GM12891 (cell line): ENCODE results near the gene BMPER.
A peak's percentile ranks its signal among the peaks of the same experiment; 100 is the strongest.

Experiments used
- DNase-seq: peaks from one replicate; pipeline ENCODE4 v3.0.0; 2011; ENCODE audit warnings: low spot score; ENCODE audit not compliant: insufficient read length
- FAIRE-seq: peaks from 2 replicates; lab custom pipeline; 2011; peaks lifted over from hg19 to GRCh38; lab: Jason Lieb, UNC
- PAX5 ChIP-seq: IDR thresholded peaks from 2 replicates; pipeline ENCODE4 v1.6.1; 2011; ENCODE audit warnings: low read length, moderate library complexity, mild to moderate bottlenecking; ENCODE audit not compliant: insufficient read depth, severe bottlenecking
- POLR2A ChIP-seq: IDR thresholded peaks from 2 replicates; pipeline ENCODE4 v1.6.1; 2011; ENCODE audit warnings: low read depth, low read length, control low read depth
- POLR2AphosphoS5 ChIP-seq: IDR thresholded peaks from 2 replicates; pipeline ENCODE4 v1.6.1; 2011; ENCODE audit warnings: low read depth, low read length, control low read depth
- POU2F2 ChIP-seq: IDR thresholded peaks from 2 replicates; pipeline ENCODE4 v1.6.1; 2011; ENCODE audit warnings: low read depth, mild to moderate bottlenecking, control low read depth, low read length, moderate library complexity
- SPI1 ChIP-seq: IDR thresholded peaks from 2 replicates; pipeline ENCODE4 v1.6.1; 2011; ENCODE audit warnings: low read depth, low read length, control low read depth
- TAF1 ChIP-seq: IDR thresholded peaks from 2 replicates; pipeline ENCODE4 v1.6.1; 2011; ENCODE audit warnings: low read depth, low read length, control low read depth

The BMPER gene

DNA sequence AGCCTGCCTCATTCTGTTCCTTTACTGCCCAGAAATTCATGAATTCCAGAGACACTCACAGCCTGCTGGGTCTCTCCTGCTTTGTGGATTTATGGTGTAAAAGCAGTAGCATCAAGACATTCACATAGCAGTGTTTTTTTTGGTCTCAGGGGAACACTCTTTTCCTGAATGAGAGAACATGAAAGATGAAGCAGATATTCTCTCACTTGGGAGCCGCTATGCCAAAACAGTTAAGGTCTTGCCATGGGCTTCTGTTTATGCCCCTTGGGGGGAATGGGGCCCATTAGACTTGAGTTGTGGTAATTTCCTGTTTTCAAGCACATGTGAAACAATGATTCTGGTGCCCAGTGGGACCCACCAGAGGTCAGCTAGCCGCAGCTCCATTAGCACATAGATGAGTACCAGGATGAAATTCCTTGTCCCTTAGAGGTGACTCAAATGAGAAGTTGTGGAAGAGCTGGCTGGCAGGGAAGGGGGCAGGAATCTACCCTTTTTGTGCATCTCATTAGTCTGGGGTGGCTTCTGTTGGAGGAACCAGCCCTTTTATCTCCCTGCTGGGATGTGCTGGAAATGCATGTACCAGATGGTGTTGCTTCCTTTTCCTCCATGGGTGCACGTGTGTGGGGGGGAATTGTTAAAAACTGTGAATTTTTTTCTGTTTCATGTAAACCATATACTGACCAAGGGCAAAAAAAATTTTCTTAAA is 13.3 kb downstream of the BMPER start:
- FAIRE-seq (no peak), DNase-seq (no peak)
- TF ChIP-seq SPI1 (no peak), POLR2A (no peak), POLR2AphosphoS5 (no peak), TAF1 (no peak), POU2F2 (no peak), PAX5 (no peak)

DNA sequence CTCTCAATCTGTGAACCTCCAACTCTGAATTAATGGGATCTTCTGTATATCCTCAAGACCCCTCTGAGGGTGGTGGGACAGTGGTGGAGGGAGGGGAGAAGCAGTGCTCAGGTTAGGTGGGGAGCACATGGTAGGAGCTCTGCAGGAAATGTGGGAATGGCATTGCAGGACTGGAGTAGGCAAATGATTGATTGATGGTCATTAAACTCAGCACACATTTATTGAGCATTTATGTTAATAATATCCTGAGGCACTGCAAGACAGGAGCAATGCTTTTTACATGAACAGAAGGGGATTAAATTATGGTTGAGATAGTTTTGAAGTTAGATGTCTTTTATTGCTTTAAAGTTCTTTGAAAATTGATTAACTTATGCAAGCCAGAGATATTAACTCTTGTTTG is 14.1 kb downstream of the BMPER start:
- DNase-seq (no peak), FAIRE-seq (no peak)
- no peak for TF ChIP-seq POLR2A
- TF ChIP-seq POU2F2 = no peak
- TF ChIP-seq SPI1 = no peak
- TF ChIP-seq TAF1 = no peak
- no peak for TF ChIP-seq PAX5
- no peak for TF ChIP-seq POLR2AphosphoS5

DNA sequence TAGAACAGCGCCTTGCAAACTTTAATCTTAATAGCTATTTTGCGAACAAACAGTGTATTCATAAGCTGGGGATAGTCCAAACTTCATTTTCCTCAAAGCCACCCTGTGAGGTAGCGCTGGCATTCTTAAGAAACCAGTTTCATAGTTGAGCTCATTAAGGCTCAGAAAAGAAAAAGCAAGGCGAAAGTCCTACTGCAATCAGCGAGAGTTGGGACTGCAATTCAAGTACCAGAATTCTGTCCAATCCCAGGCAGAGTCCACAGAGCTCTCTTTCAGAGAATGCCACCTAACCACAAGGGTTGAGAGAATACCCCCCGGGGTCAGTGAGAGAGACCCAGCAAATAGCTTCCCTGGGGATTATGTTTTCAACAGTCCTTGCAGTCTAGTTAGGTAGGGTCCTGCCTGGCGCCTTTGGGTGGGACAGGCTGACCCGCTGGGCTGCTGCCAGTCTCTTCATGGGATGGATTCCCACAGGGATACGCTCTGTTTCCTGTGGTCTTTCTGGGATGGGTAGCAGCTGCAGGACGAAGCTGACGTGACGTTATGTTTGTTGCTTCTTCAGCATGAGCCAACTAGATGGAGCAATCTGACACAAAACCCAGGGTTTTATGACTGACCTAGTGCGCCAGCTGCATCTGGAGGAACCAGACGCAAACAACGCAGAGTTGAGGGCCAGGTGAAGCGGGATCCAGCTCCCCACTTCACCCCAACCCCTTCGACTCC is 16.0 kb downstream of the BMPER start:
- FAIRE-seq (no peak), DNase-seq (no peak)
- TF ChIP-seq SPI1 (no peak), POLR2AphosphoS5 (no peak), POLR2A (no peak), POU2F2 (no peak), PAX5 (no peak), TAF1 (no peak)

DNA sequence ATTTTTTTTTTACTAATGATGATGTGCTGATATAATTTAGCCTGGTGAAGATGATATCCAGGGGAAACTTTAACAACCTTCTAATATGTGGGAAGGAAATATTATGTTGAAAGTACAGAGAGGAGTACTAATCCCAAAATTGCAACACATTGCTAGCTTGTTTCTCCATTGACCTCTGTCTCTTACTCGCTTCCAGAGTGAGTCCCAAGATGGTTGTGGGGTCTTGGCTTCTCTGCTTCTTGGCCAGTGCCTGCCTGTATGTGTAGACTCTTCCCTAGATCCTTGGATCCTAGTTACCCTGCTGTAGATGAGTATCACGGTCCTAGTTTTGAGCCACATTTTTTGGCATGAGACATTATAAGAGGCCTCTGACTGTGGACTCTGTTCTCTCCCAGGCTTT is 17.5 kb downstream of the BMPER start:
- DNase-seq (no peak), FAIRE-seq (no peak)
- TF ChIP-seq TAF1 = no peak
- no peak for TF ChIP-seq POLR2A
- no peak for TF ChIP-seq SPI1
- TF ChIP-seq POLR2AphosphoS5 = no peak
- TF ChIP-seq PAX5 = no peak
- TF ChIP-seq POU2F2 = no peak

DNA sequence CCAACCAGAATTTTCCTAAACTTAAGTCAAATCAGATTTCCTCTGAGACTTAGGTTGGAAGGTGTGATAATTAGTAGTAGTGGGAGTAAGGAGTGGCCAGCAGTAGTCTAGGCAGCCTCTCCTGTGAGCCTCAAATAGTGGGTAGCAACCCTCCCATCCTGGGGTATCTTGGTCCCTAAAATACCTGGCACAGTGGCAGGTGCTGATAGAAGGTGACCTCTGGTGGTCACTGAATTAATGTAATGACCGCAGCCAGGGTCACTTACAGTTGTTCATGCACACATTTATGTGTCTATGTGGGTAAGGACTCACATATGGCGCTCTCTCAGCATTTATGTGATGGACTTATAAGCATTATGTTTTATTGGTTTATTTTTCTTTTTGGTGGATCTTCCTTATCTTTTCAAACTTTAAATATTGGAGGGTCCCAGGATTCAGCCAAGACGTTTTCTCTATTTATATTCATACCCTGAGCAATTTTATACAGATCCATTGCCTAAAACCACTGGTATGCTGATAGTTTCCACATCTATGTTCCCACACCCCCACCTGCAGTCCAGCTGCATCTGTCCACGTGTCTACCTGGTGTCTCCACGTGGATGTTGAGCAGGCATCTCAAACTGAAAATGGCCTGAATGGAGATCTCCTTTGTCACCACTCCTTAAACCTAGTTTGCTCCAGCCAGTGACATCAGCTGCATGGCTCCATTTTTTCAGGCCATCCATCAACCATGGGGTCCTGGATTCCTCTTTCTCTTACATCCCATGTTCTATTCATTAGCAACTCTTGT is 18.3 kb downstream of the BMPER start:
- DNase-seq (no peak), FAIRE-seq (no peak)

DNA sequence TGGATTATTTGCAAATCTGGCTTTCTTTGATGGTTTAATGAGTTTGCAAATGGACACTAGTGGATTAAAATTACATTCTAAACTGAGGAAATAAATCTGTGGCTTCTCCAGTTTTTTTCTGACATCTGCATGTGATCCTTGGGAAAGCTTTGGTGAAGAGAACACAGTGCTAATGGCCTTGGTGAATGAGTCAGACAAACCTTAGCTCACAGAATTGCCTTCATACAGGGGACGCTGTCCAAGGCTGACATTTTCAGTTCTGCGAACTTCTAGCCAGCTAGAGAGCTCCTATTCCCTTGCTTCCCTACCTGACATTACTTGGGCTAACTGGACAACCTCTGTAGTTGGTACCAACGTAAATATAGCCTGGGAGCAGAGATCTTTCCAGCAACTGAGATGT is 21.2 kb downstream of the BMPER start:
- DNase-seq (no peak), FAIRE-seq (no peak)
- TF ChIP-seq TAF1 (no peak), POLR2AphosphoS5 (no peak), PAX5 (no peak), SPI1 (no peak), POU2F2 (no peak), POLR2A (no peak)

More for the DNA sequence above, 18.3 kb downstream of the BMPER start:
- TF ChIP-seq TAF1 = no peak
- no peak for TF ChIP-seq POLR2A
- no peak for TF ChIP-seq SPI1
- TF ChIP-seq POU2F2 = no peak
- TF ChIP-seq POLR2AphosphoS5 = no peak
- TF ChIP-seq PAX5 = no peak

DNA sequence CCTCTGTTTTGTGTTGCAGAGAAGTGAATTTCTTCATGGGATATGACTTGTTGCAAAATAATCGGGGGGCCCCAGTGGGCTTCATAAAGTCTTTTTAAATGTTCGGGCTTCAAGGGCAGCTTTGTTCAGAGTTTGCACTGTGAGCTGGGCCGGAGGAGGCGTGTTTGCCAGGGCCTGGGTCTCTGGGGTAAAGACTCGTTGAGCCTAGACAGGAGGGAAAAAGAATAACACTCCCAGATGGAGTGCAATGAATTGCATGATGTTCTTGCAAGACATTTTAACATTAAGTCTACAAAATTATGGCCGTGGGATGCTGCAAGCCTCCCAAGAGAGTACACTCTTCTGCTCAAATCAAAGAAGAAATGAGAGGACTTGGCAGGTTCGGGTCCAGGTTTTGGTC is 23.6 kb downstream of the BMPER start:
- TF ChIP-seq TAF1 (no peak), POLR2AphosphoS5 (no peak), POLR2A (no peak)
- DNase-seq (no peak), FAIRE-seq (no peak)

DNA sequence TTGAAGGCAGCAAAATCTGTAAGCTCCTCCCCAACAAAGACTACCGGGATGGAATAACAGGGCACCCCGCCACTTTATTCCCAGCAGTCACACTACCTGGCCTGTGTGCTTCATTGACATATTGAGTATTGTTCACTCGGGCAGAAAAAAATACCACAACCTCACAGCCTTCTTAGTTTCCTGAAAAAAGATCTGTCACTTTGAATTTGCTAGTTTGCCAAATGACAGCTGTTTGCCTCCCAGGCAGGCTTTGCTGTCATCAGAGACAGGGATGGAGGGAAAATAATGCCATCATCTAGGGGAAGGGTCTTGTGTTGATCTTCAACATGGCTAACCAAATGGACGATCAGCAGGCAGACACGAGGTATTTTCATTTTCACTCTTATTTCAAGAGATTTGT is 26.9 kb downstream of the BMPER start:
- DNase-seq = no peak
- TF ChIP-seq PAX5 = no peak
- TF ChIP-seq POLR2AphosphoS5 = no peak
- no peak for TF ChIP-seq SPI1
- no peak for TF ChIP-seq TAF1
- TF ChIP-seq POLR2A = no peak
- no peak for TF ChIP-seq POU2F2
- FAIRE-seq = no peak

DNA sequence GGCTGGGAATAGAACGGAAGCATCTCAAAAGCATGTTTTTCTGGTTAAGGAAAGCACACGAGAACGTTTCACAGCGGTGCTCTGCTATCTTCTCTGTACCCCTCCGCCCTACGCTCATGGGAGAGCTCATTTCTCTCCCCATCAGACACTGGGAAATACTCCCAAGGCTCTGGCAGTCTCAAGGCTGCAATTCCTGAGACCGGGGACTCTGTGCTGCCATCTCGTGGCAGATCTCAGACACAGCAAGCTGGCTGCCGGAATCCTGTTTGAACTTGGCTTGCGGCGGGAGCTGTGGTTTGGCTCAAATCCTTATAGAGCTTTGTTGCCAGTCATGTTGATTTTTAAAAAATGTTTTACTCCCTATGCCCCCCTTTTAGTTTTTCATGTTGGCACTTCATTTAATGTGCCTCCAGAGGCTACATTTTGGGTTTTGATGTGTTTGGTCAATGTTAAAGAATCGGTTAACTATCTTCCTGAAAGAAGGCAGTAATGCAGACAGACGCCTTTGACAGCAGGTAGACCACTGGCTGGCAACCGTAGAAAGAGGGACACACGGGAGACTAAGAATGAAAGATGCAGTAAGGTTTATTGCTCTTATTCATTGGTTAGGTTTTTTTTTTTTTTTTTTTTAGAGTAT is 27.6 kb downstream of the BMPER start:
- FAIRE-seq = peak; percentile 83
- DNase-seq = peak; percentile 32
- TF ChIP-seq SPI1 (no peak), POLR2AphosphoS5 (no peak), TAF1 (no peak), POU2F2 (no peak), PAX5 (no peak), POLR2A (no peak)

DNA sequence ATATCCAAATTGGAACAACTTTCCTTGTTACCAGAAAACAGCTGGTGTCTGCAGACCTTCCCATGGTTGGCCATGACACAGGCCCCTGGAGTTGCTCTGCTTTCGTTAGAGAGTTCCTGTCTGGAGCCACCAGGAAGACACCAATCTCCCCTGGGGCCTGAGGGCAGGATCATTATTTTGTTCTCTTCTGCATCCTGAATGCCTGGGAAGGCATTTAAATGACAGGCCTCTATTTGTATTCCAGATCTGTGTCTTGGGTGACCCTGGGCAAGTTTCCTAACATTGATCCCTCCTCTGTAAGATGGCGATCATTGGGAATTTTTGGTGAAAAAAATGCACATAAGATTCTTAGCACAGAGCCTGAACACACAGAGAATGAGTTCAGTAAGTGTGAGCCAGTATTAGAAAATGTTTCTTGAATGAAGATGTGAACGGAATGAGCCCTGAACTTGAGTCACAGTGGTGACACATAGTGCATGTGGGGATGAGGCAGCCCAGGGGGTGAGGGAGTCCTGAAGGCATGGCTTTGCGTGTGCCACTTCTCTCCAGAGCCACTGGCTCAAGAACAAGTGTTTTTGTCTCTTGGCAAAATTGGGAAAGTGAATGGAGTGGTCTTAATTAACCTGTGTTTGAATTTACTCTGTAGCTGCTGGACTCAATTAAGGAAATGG is 28.4 kb downstream of the BMPER start:
- FAIRE-seq = no peak
- DNase-seq = no peak
- TF ChIP-seq TAF1 (no peak), PAX5 (no peak), POLR2AphosphoS5 (no peak)
